Fibroblast of skin of abdomen (primary cell): ENCODE results near the gene PRG3.

Experiments
- DNase-seq: peaks from one replicate; pipeline ENCODE4 v3.0.0-alpha.2; 2013

PRG3 gene

DNA sequence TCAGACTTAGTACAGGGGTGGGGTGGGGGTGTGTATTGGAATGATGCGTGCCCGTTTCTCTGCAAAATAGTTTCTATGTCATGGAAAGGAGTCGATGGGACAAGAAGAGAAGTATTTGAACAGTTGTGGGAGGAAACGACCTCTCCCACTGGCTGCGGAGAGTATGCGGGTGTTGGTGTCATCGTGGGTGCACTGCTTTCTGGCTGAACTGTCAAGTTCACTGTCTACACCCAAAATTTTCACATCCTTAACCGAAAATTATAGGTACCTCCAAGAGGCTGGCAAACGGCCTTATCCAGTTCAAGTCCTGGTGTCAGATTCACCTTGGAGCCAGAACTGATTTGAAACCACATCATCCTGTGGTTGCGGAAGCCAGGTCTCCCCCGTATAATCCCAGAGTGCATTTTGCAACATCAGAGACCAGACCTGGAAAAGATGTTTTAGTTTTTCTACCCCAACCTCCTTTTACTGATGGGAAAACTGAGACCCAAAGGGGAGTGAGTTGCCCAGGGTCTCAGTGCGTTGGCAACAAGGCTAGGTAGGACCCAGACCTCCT, 44.8 kb downstream of the PRG3 start:
- DNase-seq, result no peak

GRCh38 chr11:57335343-57336110, 45.4 kb downstream of the PRG3 start, which contains the start of gene SSRP1:
TSS of gene SSRP1 (minus strand) at chr11:57335892. CDS start at chr11:57335121, 771 bp downstream.
- DNase-seq, result peak; percentile 90

DNA sequence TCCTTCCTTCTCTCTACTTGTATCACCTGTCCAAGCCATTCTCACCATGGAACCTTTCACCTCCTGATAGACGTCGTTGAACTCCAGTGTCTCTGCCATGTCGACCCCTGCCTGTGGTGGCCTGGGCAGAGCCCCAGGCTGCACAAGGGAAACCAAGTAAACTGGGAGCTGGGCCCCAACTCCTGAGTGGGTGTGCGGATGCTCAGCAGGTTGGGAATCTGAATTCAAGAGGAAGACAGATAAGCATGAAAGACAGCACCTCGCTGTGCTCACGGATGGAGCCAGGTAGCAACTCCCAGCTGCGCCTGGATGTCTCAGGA, 46.0 kb downstream of the PRG3 start:
- no peak for DNase-seq

- no peak for DNase-seq
Measured at GRCh38 chr11:57332694-57333440, 48.1 kb downstream of the PRG3 start.

DNA sequence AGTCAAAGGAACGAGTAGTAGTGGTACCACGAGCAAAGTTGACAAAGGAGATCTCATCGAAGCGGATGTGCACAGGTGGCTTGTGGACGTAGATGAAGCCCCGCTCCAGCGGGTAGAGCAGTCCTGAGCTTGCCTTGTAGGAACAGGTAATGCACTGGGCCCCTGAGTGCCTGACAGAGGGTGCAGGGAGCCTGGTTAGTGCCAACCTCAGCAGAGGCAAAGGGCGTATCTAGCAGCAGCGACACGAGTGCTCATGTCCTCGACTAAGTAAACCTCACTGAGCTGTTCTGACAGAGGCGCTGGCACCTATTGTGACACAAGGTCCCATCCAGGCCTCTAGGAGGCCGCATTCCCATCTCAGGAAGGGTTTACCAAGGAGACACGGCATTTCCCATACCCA, 49.2 kb downstream of the PRG3 start:
- no peak for DNase-seq

GRCh38 chr11:57330029-57330428, 50.9 kb downstream of the PRG3 start:
- DNase-seq, result no peak

DNA sequence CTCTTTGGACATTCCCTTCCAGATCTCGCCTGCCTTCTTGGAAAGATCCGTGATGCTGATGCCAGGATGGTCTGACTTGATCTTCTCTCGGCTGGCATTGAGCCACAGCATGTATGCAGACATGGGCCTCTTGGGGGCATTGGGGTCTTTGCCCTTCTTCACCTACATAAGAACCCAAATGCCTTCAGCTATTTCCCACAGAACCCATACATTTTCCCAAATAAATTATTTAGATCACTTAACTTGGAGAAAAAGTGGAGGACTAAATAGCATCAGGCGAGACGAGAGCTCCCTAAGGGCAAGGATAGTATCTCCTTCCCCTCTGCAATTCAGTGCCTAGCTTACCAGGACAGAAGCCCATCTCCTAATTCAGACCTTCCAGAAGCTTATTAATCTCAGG, 53.2 kb downstream of the PRG3 start:
- DNase-seq, result no peak
